Mammary epithelial cell (primary cell): ENCODE data around the gene SEMA4C.

Experiments used
- CTCF ChIP-seq, 2 donors: IDR thresholded peaks in 1 of 2; conservative IDR thresholded peaks in 1 of 2; 2 replicates each; pipeline ENCODE4 v1.5.1; 2011 to 2012; ENCODE audit warnings: inconsistent platforms in 2 of 2, low read length in 2 of 2, mild to moderate bottlenecking in 2 of 2, control low read depth in 1 of 2, low read depth in 1 of 2; ENCODE audit not compliant: insufficient read depth in 1 of 2; ENCODE audit errors: extremely low read depth in 1 of 2
- EZH2 ChIP-seq: IDR thresholded peaks from 2 replicates; pipeline ENCODE4 v1.6.1; 2012; ENCODE audit warnings: low read length, inconsistent platforms, borderline replicate concordance

- TF ChIP-seq CTCF (conservative IDR thresholded peaks at IDR 0.05 in 1 of 2, IDR thresholded peaks at IDR 0.05 in 1 of 2; ENCODE audit: extremely low read depth in 1 of 2, insufficient read depth in 1 of 2, low read depth in 1 of 2, low read length in 2 of 2) (no peak), EZH2 (no peak)
Observed at GRCh38 chr2:96873651-96874096, 3.8 kb upstream of the SEMA4C start.
